Neural progenitor cell (in vitro differentiated cells): ENCODE data around the gene FAM89B. TPM values are rescaled to one million over a fixed set of nuclear protein-coding genes. Genes with fewer than 3 reads are reported as not detected.

Source experiments
- DNase-seq: peaks from one replicate; pipeline ENCODE4 v3.0.0-alpha.2; 2016; ENCODE audit warnings: low spot score
- H2AFZ ChIP-seq: fragments of 200-600 bp; sonication (generic); replicated peaks from 2 replicates; pipeline ENCODE4 v1.6.1; 2016; ENCODE audit warnings: antibody characterized with exemption
- H3F3A ChIP-seq: fragments of 200-600 bp; sonication (generic); 2 replicates; pipeline ENCODE4 v1.6.1; 2016; ENCODE audit warnings: antibody characterized with exemption, low read depth
- H3K27ac ChIP-seq: fragments of 200-600 bp; sonication (generic); 2 replicates; pipeline ENCODE4 v1.5.1; 2016; ENCODE audit warnings: mild to moderate bottlenecking
- H3K27me3 ChIP-seq: fragments of 200-600 bp; sonication (generic); 2 replicates; pipeline ENCODE4 v1.6.1; 2016; ENCODE audit warnings: mild to moderate bottlenecking, moderate library complexity
- H3K36me3 ChIP-seq: fragments of 200-600 bp; sonication (generic); 2 replicates; pipeline ENCODE4 v1.5.1; 2016
- H3K4me1 ChIP-seq: fragments of 200-600 bp; sonication (generic); 2 replicates; pipeline ENCODE4 v1.6.1; 2016; ENCODE audit warnings: mixed run types
- H3K4me2 ChIP-seq: fragments of 200-600 bp; sonication (generic); 2 replicates; pipeline ENCODE4 v1.6.1; 2016
- H3K4me3 ChIP-seq: fragments of 200-600 bp; sonication (generic); 2 replicates; pipeline ENCODE4 v1.5.1; 2016
- H3K79me2 ChIP-seq: fragments of 200-600 bp; sonication (generic); 2 replicates; pipeline ENCODE4 v1.6.1; 2016; ENCODE audit warnings: low read depth
- H3K9ac ChIP-seq: fragments of 200-600 bp; sonication (generic); 2 replicates; pipeline ENCODE4 v1.6.1; 2016
- H3K9me3 ChIP-seq: fragments of 200-600 bp; sonication (generic); 2 replicates; pipeline ENCODE4 v1.5.1; 2016; ENCODE audit warnings: low read depth
- H4K20me1 ChIP-seq: fragments of 200-600 bp; sonication (generic); 2 replicates; pipeline ENCODE4 v1.6.1; 2016; ENCODE audit warnings: low read depth
- H3K27ac Mint-ChIP-seq: 3 replicates; pipeline ENCODE4 v1.8.0; 2021; ENCODE audit warnings: mixed read lengths
- H3K27me3 Mint-ChIP-seq: 2 replicates; pipeline ENCODE4 v1.8.0; 2022; ENCODE audit warnings: low read depth, mild to moderate bottlenecking, inconsistent platforms, moderate library complexity, mixed read lengths; ENCODE audit not compliant: insufficient read depth
- H3K36me3 Mint-ChIP-seq: 3 replicates; pipeline ENCODE4 v1.8.0; 2021; ENCODE audit warnings: mixed read lengths
- H3K4me1 Mint-ChIP-seq: 3 replicates; pipeline ENCODE4 v1.8.0; 2021; ENCODE audit warnings: mixed read lengths
- H3K4me3 Mint-ChIP-seq: 3 replicates; pipeline ENCODE4 v1.8.0; 2021; ENCODE audit warnings: mild to moderate bottlenecking, moderate library complexity, mixed read lengths
- H3K9me3 Mint-ChIP-seq: 3 replicates; pipeline ENCODE4 v1.8.0; 2020; ENCODE audit warnings: mixed read lengths
- EZH2 ChIP-seq: fragments of 200-600 bp; sonication (generic); IDR thresholded peaks from 2 replicates; pipeline ENCODE4 v1.6.1; 2017; ENCODE audit warnings: antibody characterized with exemption, mild to moderate bottlenecking, moderate library complexity
- EZH2phosphoT487 ChIP-seq: fragments of 200-600 bp; sonication (generic); IDR thresholded peaks from 2 replicates; pipeline ENCODE4 v1.6.1; 2017; ENCODE audit warnings: antibody characterized with exemption
- total RNA-seq: library from RNA; depleted of rRNA; stranded (reverse); fragments of >200 nt; gene quantifications from 2 replicates; pipeline ENCODE4 v1.2.3, GENCODE V29; 2015; ENCODE audit warnings: low replicate concordance
- TF ChIP-seq, protein P1 (sequence below): fragments of 200-600 bp; sonication (generic); IDR thresholded peaks from 2 replicates; pipeline ENCODE4 v1.5.1; 2017; ENCODE audit warnings: antibody characterized with exemption, mild to moderate bottlenecking

FAM89B gene
- total RNA-seq, 1 donor from 2014 or later, result 11.7 TPM

DNA sequence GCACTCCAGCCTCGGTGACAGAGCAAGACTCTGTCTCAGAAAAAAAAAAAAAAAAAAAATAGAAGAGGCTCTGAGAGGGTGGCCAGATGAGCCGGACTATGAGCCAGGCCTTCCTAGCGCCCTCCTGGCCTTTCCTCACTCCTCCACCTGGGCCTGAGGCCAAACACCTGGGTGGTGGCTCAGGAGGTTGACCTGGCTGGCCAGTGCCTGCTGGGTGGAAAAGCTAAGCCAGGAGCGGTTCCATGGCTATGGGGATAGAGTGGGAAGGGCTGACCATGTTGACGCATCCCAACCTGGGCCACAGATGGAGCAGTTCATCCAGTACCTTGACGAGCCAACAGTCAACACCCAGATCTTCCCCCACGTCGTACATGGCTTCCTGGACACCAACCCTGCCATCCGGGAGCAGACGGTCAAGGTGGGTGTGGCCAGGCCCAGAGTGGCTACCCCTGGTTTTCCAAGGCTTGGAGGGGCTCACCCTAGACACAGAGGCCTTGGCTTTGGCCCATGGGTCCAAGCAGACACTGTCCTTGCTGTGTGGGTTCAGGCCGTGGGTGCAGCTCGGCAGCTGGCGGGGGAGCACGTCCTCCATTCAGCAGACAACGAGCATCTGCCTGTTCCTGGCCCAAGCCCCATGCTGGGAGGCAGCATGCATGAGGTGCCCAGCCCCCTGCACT lies 39.8 kb upstream of the FAM89B start:
- Mint-ChIP-seq H3K4me3 (no peak overlapping the region), H3K27me3 (peaks cover 5% of the 10 kb centered on the region), H3K36me3 (peaks cover 29% of the 10 kb centered on the region), H3K9me3 (no peaks in the 10 kb centered on the region), H3K27ac (no peak overlapping the region), H3K4me1 (peaks cover 4% of the 10 kb centered on the region)
- Histone ChIP-seq H3K4me3 (no peak overlapping the region), H3K4me1 (no peaks in the 10 kb centered on the region), H3K9ac (no peak overlapping the region), H3K36me3 (no peaks in the 10 kb centered on the region), H3K9me3 (no peaks in the 10 kb centered on the region), H4K20me1 (peaks cover 29% of the 10 kb centered on the region), H3K79me2 (no peaks in the 10 kb centered on the region), H3K27me3 (peaks cover 5% of the 10 kb centered on the region), H2AFZ (no peak overlapping the region), H3F3A (peaks cover 4% of the 10 kb centered on the region), H3K27ac (no peak overlapping the region), H3K4me2 (no peak overlapping the region)
- DNase-seq, result no peak
- TF ChIP-seq EZH2phosphoT487 (no peak), EZH2 (no peak)

GRCh38 chr11:65535102-65535501 lies 37.2 kb upstream of the FAM89B start:
- peaks cover 31% of the 10 kb centered on the region for H3K27me3 ChIP-seq
- no peaks in the 10 kb centered on the region for H3K79me2 ChIP-seq
- H3K4me1 ChIP-seq, result peaks cover 16% of the 10 kb centered on the region
- H3K9ac ChIP-seq, result no peak overlapping the region
- no peak overlapping the region for H2AFZ ChIP-seq
- H3K4me2 ChIP-seq, result no peak overlapping the region
- Mint-ChIP-seq H3K27me3 (peaks cover 9% of the 10 kb centered on the region), H3K4me3 (no peak overlapping the region), H3K9me3 (no peaks in the 10 kb centered on the region), H3K4me1 (peaks cover 2% of the 10 kb centered on the region), H3K27ac (no peak overlapping the region), H3K36me3 (peaks cover 21% of the 10 kb centered on the region)
- peaks cover 41% of the 10 kb centered on the region for H4K20me1 ChIP-seq
- no peak overlapping the region for H3K27ac ChIP-seq
- H3K9me3 ChIP-seq, result no peaks in the 10 kb centered on the region
- no peak overlapping the region for H3K4me3 ChIP-seq
- H3K36me3 ChIP-seq, result no peaks in the 10 kb centered on the region
- no peak for DNase-seq
- H3F3A ChIP-seq, result peaks cover 26% of the 10 kb centered on the region
- TF ChIP-seq, protein P1, sequence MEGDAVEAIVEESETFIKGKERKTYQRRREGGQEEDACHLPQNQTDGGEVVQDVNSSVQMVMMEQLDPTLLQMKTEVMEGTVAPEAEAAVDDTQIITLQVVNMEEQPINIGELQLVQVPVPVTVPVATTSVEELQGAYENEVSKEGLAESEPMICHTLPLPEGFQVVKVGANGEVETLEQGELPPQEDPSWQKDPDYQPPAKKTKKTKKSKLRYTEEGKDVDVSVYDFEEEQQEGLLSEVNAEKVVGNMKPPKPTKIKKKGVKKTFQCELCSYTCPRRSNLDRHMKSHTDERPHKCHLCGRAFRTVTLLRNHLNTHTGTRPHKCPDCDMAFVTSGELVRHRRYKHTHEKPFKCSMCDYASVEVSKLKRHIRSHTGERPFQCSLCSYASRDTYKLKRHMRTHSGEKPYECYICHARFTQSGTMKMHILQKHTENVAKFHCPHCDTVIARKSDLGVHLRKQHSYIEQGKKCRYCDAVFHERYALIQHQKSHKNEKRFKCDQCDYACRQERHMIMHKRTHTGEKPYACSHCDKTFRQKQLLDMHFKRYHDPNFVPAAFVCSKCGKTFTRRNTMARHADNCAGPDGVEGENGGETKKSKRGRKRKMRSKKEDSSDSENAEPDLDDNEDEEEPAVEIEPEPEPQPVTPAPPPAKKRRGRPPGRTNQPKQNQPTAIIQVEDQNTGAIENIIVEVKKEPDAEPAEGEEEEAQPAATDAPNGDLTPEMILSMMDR, result no peak
- TF ChIP-seq EZH2, result no peak
- no peak for TF ChIP-seq EZH2phosphoT487

DNA sequence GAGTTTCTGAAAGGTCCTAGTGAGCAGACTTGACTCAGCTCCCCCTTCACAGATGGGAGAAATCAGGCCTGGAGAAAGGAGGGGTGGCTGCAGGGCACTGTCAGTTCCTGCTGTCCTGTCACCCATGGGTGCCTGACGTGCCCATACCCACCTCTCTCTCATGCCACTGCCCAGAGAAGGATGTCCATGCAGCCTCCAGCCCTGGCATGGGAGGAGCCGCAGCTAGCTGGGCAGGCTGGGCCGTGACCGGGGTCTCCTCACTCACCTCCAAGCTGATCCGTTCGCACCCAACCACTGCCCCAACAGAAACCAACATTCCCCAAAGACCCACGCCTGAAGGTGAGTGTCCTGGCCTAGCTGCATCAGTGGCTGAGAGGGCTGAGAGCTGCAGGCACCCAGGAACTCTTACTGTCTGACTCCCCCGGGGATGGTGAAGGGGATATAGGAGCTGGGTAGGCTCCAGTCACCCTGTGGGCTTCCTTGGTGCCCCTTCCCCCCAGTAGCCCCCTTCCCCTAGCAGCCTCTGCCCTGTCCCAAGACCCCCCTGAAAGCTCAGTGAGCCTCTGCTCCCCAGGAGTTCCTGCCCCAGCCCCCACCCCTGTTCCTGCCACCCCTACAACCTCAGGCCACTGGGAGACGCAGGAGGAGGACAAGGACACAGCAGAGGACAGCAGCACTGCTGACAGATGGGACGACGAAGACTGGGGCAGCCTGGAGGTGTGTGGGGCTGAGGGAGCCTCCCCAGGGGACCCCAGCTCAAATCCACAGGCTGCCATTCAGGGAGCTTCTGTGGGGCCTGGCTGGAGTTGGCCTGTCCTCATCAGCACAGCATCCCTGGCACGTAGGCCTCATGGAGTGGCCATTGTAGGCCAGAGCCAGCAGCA lies 35.7 kb upstream of the FAM89B start:
- DNase-seq, result no peak
- peaks cover 29% of the 10 kb centered on the region for H3F3A ChIP-seq
- Mint-ChIP-seq H3K27ac (no peak overlapping the region), H3K4me1 (peaks cover 5% of the 10 kb centered on the region), H3K9me3 (no peaks in the 10 kb centered on the region), H3K4me3 (peak overlapping the region; percentile 8), H3K27me3 (peaks cover 14% of the 10 kb centered on the region), H3K36me3 (peaks cover 15% of the 10 kb centered on the region)
- no peaks in the 10 kb centered on the region for H3K36me3 ChIP-seq
- no peak overlapping the region for H3K27ac ChIP-seq
- peaks cover 35% of the 10 kb centered on the region for H4K20me1 ChIP-seq
- peaks cover 46% of the 10 kb centered on the region for H3K27me3 ChIP-seq
- TF ChIP-seq EZH2 (no peak), EZH2phosphoT487 (no peak)
- TF ChIP-seq, protein P1, result no peak
- H3K79me2 ChIP-seq, result no peaks in the 10 kb centered on the region
- no peak overlapping the region for H3K4me3 ChIP-seq
- H3K9me3 ChIP-seq, result no peaks in the 10 kb centered on the region
- no peak overlapping the region for H2AFZ ChIP-seq
- no peak overlapping the region for H3K9ac ChIP-seq
- H3K4me2 ChIP-seq, result no peak overlapping the region
- H3K4me1 ChIP-seq, result peaks cover 19% of the 10 kb centered on the region
